GM12878 (cell line): ENCODE results near the gene ETS1. TPM values are rescaled to one million over a fixed set of nuclear protein-coding genes. Genes with fewer than 3 reads are reported as not detected.

ENCODE experiments used
- BCLAF1 ChIP-seq: fragments of 450-650 bp; IDR thresholded peaks from 2 replicates; pipeline ENCODE4 v1.6.1; 2017; ENCODE audit warnings: antibody characterized with exemption, mild to moderate bottlenecking, moderate library complexity
- BRCA1 ChIP-seq: IDR thresholded peaks from 2 replicates; pipeline ENCODE4 v1.6.1; 2011; ENCODE audit warnings: low read depth, low read length, improper control_type of control experiment
- CHD1 ChIP-seq: IDR thresholded peaks from 2 replicates; pipeline ENCODE4 v1.6.1; 2012; ENCODE audit warnings: low read depth, low read length, improper control_type of control experiment
- HDAC6 ChIP-seq: fragments of 200-600 bp; sonication (generic); IDR thresholded peaks from one replicate; pipeline ENCODE4 v1.8.0; 2017; ENCODE audit warnings: antibody characterized with exemption; ENCODE audit not compliant: unreplicated experiment
- IRF5 ChIP-seq: fragments of 450-650 bp; IDR thresholded peaks from 2 replicates; pipeline ENCODE4 v1.6.1; 2017; ENCODE audit warnings: borderline replicate concordance
- REST ChIP-seq: IDR thresholded peaks from 2 replicates; pipeline ENCODE4 v1.6.1; 2012; ENCODE audit warnings: mild to moderate bottlenecking, low read depth, low read length
- STAT3 ChIP-seq: IDR thresholded peaks from 2 replicates; pipeline ENCODE4 v1.6.1; 2011; ENCODE audit warnings: low read depth, low read length, improper control_type of control experiment
- polyA plus RNA-seq, 11 experiments: library from polyadenylated mRNA; depleted of rRNA in 4 of 11; unstranded in 6 of 11; stranded (reverse) in 5 of 11; fragments of >200 nt; fragmentation: Nextera tagmentation in 4 of 11; fragmentation: Illumina TruSeq in 1 of 11; extraction: Ambion mirVana in 4 of 11; extraction: Trizol in 1 of 11; gene quantifications; 1 replicate in 1 of 11; 2 replicates in 10 of 11; pipeline versions ENCODE4 v1.2.1 to v1.2.3, GENCODE V29; 2011 to 2016; ENCODE audit warnings: inconsistent platforms in 2 of 11, missing spikeins in 2 of 11, low read depth in 1 of 11
- total RNA-seq, 4 experiments: library from RNA; depleted of rRNA in 3 of 4; stranded (reverse); fragments of >200 nt in 3 of 4; fragmentation: Illumina TruSeq in 1 of 4; extraction: Trizol in 1 of 4; gene quantifications; 2 replicates each; pipeline versions ENCODE4 v1.2.1 to v1.2.3, GENCODE V29; 2013 to 2021

Gene ETS1
- total and polyA plus RNA-seq, 10 of the 15 experiments (the other 5 are each of a cell fraction or from before 2014, with no cell fraction given), result 12.5 to 112 (median 55.5) TPM

GRCh38 chr11:128419012-128419767 lies 168.2 kb downstream of the ETS1 start (continued):
- TF ChIP-seq REST, result no peak
- no peak for TF ChIP-seq HDAC6
- TF ChIP-seq IRF5, result no peak
- no peak for TF ChIP-seq STAT3
- no peak for TF ChIP-seq BCLAF1
- no peak for TF ChIP-seq CHD1
- TF ChIP-seq BRCA1, result no peak
